Stomach (tissue), 9 donors: ENCODE results near the gene ASB7. TPM values are rescaled to one million over a fixed set of nuclear protein-coding genes. Genes with fewer than 3 reads are reported as not detected.

ENCODE experiments used
- DNase-seq, 2 donors: peaks; one replicate each; pipeline versions ENCODE4 v3.0.0 to v3.0.0-alpha.2; 2013 to 2019
- H3K27ac ChIP-seq, 5 donors: fragments of 200-600 bp in 4 of 5; sonication (generic) in 4 of 5; one replicate each; pipeline ENCODE4 v1.5.1; 2013 to 2019; ENCODE audit warnings: mild to moderate bottlenecking in 1 of 5, moderate library complexity in 1 of 5
- H3K27me3 ChIP-seq, 3 donors: fragments of 200-600 bp; sonication (generic); one replicate each; pipeline ENCODE4 v1.5.1; 2017 to 2019; ENCODE audit warnings: mixed run types in 1 of 3
- H3K36me3 ChIP-seq, 4 donors: fragments of 200-600 bp; sonication (generic); 1 replicate in 3 of 4; 2 replicates in 1 of 4; pipeline ENCODE4 v1.5.1; 2016 to 2019
- H3K4me1 ChIP-seq, 4 donors: fragments of 200-600 bp; sonication (generic); one replicate each; pipeline ENCODE4 v1.5.1; 2016 to 2019
- H3K4me3 ChIP-seq, 4 donors: fragments of 200-600 bp; sonication (generic) in 3 of 4; one replicate each; pipeline ENCODE4 v1.5.1; 2016 to 2019; ENCODE audit warnings: mild to moderate bottlenecking in 1 of 4
- H3K9me3 ChIP-seq, 4 donors: fragments of 200-600 bp; sonication (generic); one replicate each; pipeline ENCODE4 v1.5.1; 2016 to 2019
- EP300 ChIP-seq: sonication (generic); formaldehyde crosslinking; IDR thresholded peaks from one replicate; pipeline ENCODE4 v1.6.1; 2017; ENCODE audit warnings: antibody characterized with exemption
- POLR2A ChIP-seq, 4 donors: fragments of 450-650 bp; IDR thresholded peaks; one replicate each; pipeline ENCODE4 v1.6.1; 2016; ENCODE audit warnings: antibody characterized with exemption in 4 of 4, control low read depth in 2 of 4, mild to moderate bottlenecking in 1 of 4, moderate library complexity in 1 of 4
- POLR2AphosphoS5 ChIP-seq, 3 donors: sonication (generic); formaldehyde crosslinking; IDR thresholded peaks; one replicate each; pipeline ENCODE4 v1.6.1; 2016; ENCODE audit warnings: antibody characterized with exemption in 3 of 3
- WGBS, 5 donors: extraction: QIAGEN DNeasy Blood & Tissue Kit in 3 of 5; methylation state at CpG; one replicate each; pipeline versions ENCODE4 v1.1.5 to v1.1.7; 2013 to 2018; 5-methylcytosine and 5-hydroxymethylcytosine counted together
- intact Hi-C: fragments of 100-400 bp; cut with DNase I; formaldehyde crosslinking; loops from one replicate; pipeline ENCODE4 v1.15.1; 2023; ENCODE audit warnings: low total_unique reads
- polyA plus RNA-seq, 3 donors: library from polyadenylated mRNA; stranded (reverse); fragments of 200-250 nt; gene quantifications; one replicate each; pipeline ENCODE4 v1.2.3, GENCODE V29; 2013
- total RNA-seq, 5 donors: library from RNA; depleted of rRNA; stranded (reverse); fragments of >200 nt; gene quantifications; one replicate each; pipeline versions ENCODE4 v1.1.0 to v1.2.3, GENCODE V29; 2014 to 2016
- TF ChIP-seq, protein P1 (sequence below), 7 experiments: fragments of 450-650 bp in 4 of 7; fragments of 200-600 bp in 3 of 7; sonication (generic) in 3 of 7; IDR thresholded peaks; one replicate each; pipeline ENCODE4 v1.5.1; 2016 to 2019; ENCODE audit warnings: antibody characterized with exemption in 7 of 7, control low read depth in 2 of 7, mild to moderate bottlenecking in 1 of 7
- donor health status: healthy with polysubstance abuse.
- donor health status: Bipolar disorder and iron deficiency.
- donor health status: healthy.

Gene ASB7
- total and polyA plus RNA-seq, 8 donors: 2.8 to 73.9 (median 10.9) TPM

- Histone ChIP-seq H3K4me1 (peaks cover 9 to 43% (median 14%) of the 10 kb centered on the region in 4 donors), H3K36me3 (no peaks in the 10 kb centered on the region), H3K9me3 (no peaks in the 10 kb centered on the region), H3K4me3 (no peak overlapping the region), H3K27ac (peak overlapping the region in 3 of 5 donors; percentile 16 to 51 (median 21)), H3K27me3 (no peaks in the 10 kb centered on the region)
- DNase-seq: peak; percentile 26 to 71
- intact Hi-C loops: no loop called here
- WGBS, 5 donors: 62 to 82% (median 80%) methylated on average over 7 of the region's 7 CpGs
- TF ChIP-seq, protein P1, sequence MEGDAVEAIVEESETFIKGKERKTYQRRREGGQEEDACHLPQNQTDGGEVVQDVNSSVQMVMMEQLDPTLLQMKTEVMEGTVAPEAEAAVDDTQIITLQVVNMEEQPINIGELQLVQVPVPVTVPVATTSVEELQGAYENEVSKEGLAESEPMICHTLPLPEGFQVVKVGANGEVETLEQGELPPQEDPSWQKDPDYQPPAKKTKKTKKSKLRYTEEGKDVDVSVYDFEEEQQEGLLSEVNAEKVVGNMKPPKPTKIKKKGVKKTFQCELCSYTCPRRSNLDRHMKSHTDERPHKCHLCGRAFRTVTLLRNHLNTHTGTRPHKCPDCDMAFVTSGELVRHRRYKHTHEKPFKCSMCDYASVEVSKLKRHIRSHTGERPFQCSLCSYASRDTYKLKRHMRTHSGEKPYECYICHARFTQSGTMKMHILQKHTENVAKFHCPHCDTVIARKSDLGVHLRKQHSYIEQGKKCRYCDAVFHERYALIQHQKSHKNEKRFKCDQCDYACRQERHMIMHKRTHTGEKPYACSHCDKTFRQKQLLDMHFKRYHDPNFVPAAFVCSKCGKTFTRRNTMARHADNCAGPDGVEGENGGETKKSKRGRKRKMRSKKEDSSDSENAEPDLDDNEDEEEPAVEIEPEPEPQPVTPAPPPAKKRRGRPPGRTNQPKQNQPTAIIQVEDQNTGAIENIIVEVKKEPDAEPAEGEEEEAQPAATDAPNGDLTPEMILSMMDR (IDR thresholded peaks at IDR 0.05): no peak
- TF ChIP-seq EP300 (no peak), POLR2A (IDR thresholded peaks at IDR 0.05) (no peak), POLR2AphosphoS5 (IDR thresholded peaks at IDR 0.05) (no peak)
Measured at GRCh38 chr15:100596792-100597191, 5.6 kb upstream of the ASB7 start.

DNA sequence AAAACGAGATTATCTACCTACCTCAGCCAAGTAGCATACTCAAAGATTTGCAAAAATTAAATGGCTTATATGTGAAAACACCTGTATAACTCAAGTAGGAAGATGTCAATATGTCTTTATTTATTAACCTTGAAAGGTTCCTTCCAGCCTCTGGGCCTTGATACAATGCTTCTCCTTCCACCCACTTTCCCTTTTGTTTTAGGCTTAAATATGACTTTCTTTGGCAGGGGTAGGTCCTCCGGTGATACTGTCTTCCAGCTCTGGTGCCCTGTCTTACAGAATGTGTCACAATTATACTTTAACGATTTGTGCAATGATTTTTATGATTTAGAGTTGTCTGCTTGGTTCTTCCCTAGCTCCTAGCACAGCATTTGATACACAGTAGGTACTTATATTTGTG lies 4.5 kb upstream of the ASB7 start:
- no peak for DNase-seq
- Histone ChIP-seq H3K4me1 (peaks cover 9 to 43% (median 15%) of the 10 kb centered on the region in 4 donors), H3K4me3 (no peak overlapping the region), H3K27me3 (no peaks in the 10 kb centered on the region), H3K27ac (peak overlapping the region in 1 of 5 donors; percentile 51), H3K9me3 (no peaks in the 10 kb centered on the region), H3K36me3 (no peaks in the 10 kb centered on the region)
- 80 to 92% (median 88%) methylated on average over 3 of the region's 3 CpGs for WGBS, 5 donors
- intact Hi-C loops: no loop called here
- no peak for TF ChIP-seq POLR2AphosphoS5 (IDR thresholded peaks at IDR 0.05)
- TF ChIP-seq EP300: no peak
- TF ChIP-seq POLR2A (IDR thresholded peaks at IDR 0.05): no peak
- TF ChIP-seq, protein P1 (IDR thresholded peaks at IDR 0.05): no peak

GRCh38 chr15:100598655-100599054 lies 3.7 kb upstream of the ASB7 start:
- intact Hi-C loops: no loop called here
- H3K27ac ChIP-seq: no peak overlapping the region
- no peaks in the 10 kb centered on the region for H3K9me3 ChIP-seq
- H3K4me3 ChIP-seq: no peak overlapping the region
- TF ChIP-seq, protein P1 (IDR thresholded peaks at IDR 0.05): no peak
- TF ChIP-seq EP300 (no peak), POLR2AphosphoS5 (IDR thresholded peaks at IDR 0.05) (no peak), POLR2A (IDR thresholded peaks at IDR 0.05) (no peak)
- H3K36me3 ChIP-seq: no peaks in the 10 kb centered on the region
- H3K4me1 ChIP-seq: peaks cover 12 to 51% (median 22%) of the 10 kb centered on the region in 4 donors
- DNase-seq: no peak
- 92 to 96% (median 94%) methylated on average over 1 of the region's 1 CpG for WGBS, 5 donors
- H3K27me3 ChIP-seq: no peaks in the 10 kb centered on the region

GRCh38 chr15:100601163-100601562 lies 1.2 kb upstream of the ASB7 start:
- peaks cover 6 to 13% (median 8%) of the 10 kb centered on the region in 4 donors for H3K36me3 ChIP-seq
- no peaks in the 10 kb centered on the region for H3K27me3 ChIP-seq
- no peaks in the 10 kb centered on the region for H3K9me3 ChIP-seq
- peak in 1 of 2 donors; percentile 35 for DNase-seq
- peak overlapping the region; percentile 81 to 96 (median 92) for H3K4me3 ChIP-seq
- peaks cover 17 to 70% (median 33%) of the 10 kb centered on the region in 4 donors for H3K4me1 ChIP-seq
- peak overlapping the region in 4 of 5 donors; percentile 82 to 87 (median 86) for H3K27ac ChIP-seq
- intact Hi-C loops: no loop called here
- WGBS, 5 donors: 0 to 1% (median 1%) methylated on average over 10 of the region's 10 CpGs
- TF ChIP-seq, protein P1 (IDR thresholded peaks at IDR 0.05): no peak
- TF ChIP-seq POLR2A (IDR thresholded peaks at IDR 0.05): no peak
